Caco-2 (cell line): ENCODE results near the gene ARAP1. TPM values are rescaled to one million over a fixed set of nuclear protein-coding genes. Genes with fewer than 3 reads are reported as not detected.

Source experiments
- BruUV-seq: library from RNA; stranded (reverse); fragments of 400-500 nt; replicated peaks from 2 replicates; lab custom pipeline; 2021; lab: Mats Ljungman, UMichigan
- CTCF ChIA-PET: fragments of 300-600 bp; sonication (Branson Sonifier 250); formaldehyde crosslinking; loops from one replicate; lab custom pipeline; 2022; ENCODE audit warnings: antibody characterized with exemption; lab: Charles Lee
- POLR2A ChIA-PET: fragments of 300-600 bp; sonication (Branson Sonifier 250); formaldehyde crosslinking; loops from one replicate; lab custom pipeline; 2022; ENCODE audit warnings: antibody characterized with exemption; lab: Charles Lee
- DNase-seq, 2 experiments: peaks; one replicate each; pipeline versions ENCODE4 v3.0.0 to v3.0.0-alpha.2; 2020 to 2022
- H3K27me3 ChIP-seq: replicated peaks from 2 replicates; pipeline ENCODE4 v1.6.0; 2011; ENCODE audit warnings: low read length; ENCODE audit not compliant: control insufficient read depth, insufficient read depth
- H3K36me3 ChIP-seq: 2 replicates; pipeline ENCODE4 v1.5.1; 2011; ENCODE audit warnings: low read length; ENCODE audit not compliant: control insufficient read depth, insufficient read depth
- H3K4me1 ChIP-seq: fragments of 250-450 bp; sonication (Bioruptor Pico); 2 replicates; pipeline ENCODE4 v1.5.1; 2020; ENCODE audit warnings: mild to moderate bottlenecking
- H3K4me3 ChIP-seq: 2 replicates; pipeline ENCODE4 v1.5.1; 2011; ENCODE audit warnings: low read depth, mild to moderate bottlenecking, control low read depth, low read length
- H3K9me3 ChIP-seq: fragments of 250-450 bp; sonication (Bioruptor Pico); 2 replicates; pipeline ENCODE4 v1.5.1; 2020; ENCODE audit warnings: mild to moderate bottlenecking, moderate library complexity
- H3K27ac Mint-ChIP-seq: one replicate; pipeline ENCODE4 v1.8.0; 2022; ENCODE audit warnings: mixed read lengths; ENCODE audit not compliant: unreplicated experiment
- H3K27me3 Mint-ChIP-seq: one replicate; pipeline ENCODE4 v1.8.0; 2022; ENCODE audit warnings: mixed read lengths; ENCODE audit not compliant: insufficient read depth, unreplicated experiment
- H3K36me3 Mint-ChIP-seq: one replicate; pipeline ENCODE4 v1.8.0; 2022; ENCODE audit warnings: mild to moderate bottlenecking, mixed read lengths; ENCODE audit not compliant: insufficient read depth, unreplicated experiment
- H3K4me1 Mint-ChIP-seq: one replicate; pipeline ENCODE4 v1.8.0; 2022; ENCODE audit warnings: low read depth, mixed read lengths; ENCODE audit not compliant: unreplicated experiment
- H3K4me3 Mint-ChIP-seq: one replicate; pipeline ENCODE4 v1.8.0; 2022; ENCODE audit warnings: mild to moderate bottlenecking, moderate library complexity, mixed read lengths; ENCODE audit not compliant: unreplicated experiment
- H3K9me3 Mint-ChIP-seq: one replicate; pipeline ENCODE4 v1.8.0; 2022; ENCODE audit warnings: mixed read lengths; ENCODE audit not compliant: unreplicated experiment
- intact Hi-C: fragments of 100-400 bp; cut with micrococcal nuclease; formaldehyde crosslinking; loops from one replicate; pipeline ENCODE4 v1.10.0; 2022; ENCODE audit not compliant: unreplicated experiment
- total RNA-seq: library from RNA; stranded (reverse); gene quantifications from 2 replicates; pipeline ENCODE4 v1.2.3, GENCODE V29; 2022
- TF ChIP-seq, protein P1 (sequence below), 2 experiments: fragments of 200-600 bp in 1 of 2; IDR thresholded peaks; 1 replicate in 1 of 2; 2 replicates in 1 of 2; pipeline versions ENCODE4 v1.5.1 to v1.8.0; 2011 to 2022; ENCODE audit warnings: antibody characterized with exemption in 1 of 2, control low read depth in 1 of 2, inconsistent platforms in 1 of 2, low read depth in 1 of 2, low read length in 1 of 2, mild to moderate bottlenecking in 1 of 2, moderate library complexity in 1 of 2; ENCODE audit not compliant: insufficient read depth in 1 of 2, severe bottlenecking in 1 of 2, unreplicated experiment in 1 of 2

Gene ARAP1
- total RNA-seq, 1 experiment from 2014 or later, result 87.1 TPM

DNA sequence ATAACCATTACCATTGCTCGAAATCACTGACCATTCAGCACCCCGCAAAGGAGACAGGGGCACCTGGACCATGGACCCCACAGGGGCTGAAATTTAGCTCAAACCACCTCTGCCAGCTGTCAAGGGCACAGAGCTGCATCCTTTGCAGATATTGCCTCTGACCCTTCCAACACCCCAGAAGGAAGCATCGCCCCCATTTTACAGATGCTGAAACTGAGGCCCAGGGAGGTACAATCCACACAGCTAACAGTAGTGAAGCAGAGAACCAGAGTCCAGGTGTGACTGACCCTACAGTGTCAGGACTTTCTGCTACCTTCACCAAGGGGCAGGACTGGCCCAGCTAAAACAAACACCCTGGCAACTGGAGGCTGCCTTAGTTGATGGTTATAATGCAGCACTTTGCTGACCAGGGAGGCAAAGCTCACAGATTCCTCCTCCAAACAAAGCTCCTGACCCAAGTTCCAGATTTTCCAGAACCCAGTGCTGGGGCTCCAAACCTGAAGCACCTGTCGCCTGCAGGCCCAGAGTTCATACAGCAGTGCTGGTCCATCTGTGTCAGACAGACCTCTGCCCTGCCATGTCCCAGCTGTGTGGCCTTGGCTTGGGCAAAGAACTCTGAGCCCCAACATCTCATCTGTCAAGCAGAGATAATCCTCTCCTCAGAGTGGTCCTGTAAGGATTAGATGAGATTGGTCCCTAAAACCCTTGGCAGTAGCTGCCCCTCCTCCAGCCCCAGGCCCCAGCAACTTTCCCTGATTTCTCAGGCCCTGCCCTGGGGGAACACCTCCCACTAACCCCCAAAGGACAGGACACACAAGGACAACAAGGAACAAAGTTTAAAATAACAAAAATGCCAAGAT is 15.2 kb upstream of the ARAP1 start:
- no peaks in the 10 kb centered on the region for H3K9me3 Mint-ChIP-seq
- H3K27me3 ChIP-seq, result no peaks in the 10 kb centered on the region
- no peaks in the 10 kb centered on the region for H3K27me3 Mint-ChIP-seq
- no peak for DNase-seq
- no TSS peak for BruUV-seq
- no peak overlapping the region for H3K4me3 Mint-ChIP-seq
- H3K36me3 ChIP-seq, result peaks cover 8% of the 10 kb centered on the region
- no peak overlapping the region for H3K4me3 ChIP-seq
- H3K9me3 ChIP-seq, result no peaks in the 10 kb centered on the region
- ChIA-PET CTCF (interaction anchor here (0.7 to 1.7 kb wide), 3 partner anchors 27 to 46 kb away, joined by 3 to 4 read pairs (median 3); partner anchors contain the start of gene STARD10), POLR2A (interaction anchor here (0.6 to 2.1 kb wide), 3 partner anchors 15 to 26 kb away, joined by 3 to 7 read pairs (median 3); partner anchors contain the start of genes ARAP1 and STARD10)
- H3K36me3 Mint-ChIP-seq, result peaks cover 74% of the 10 kb centered on the region
- peaks cover 34% of the 10 kb centered on the region for H3K4me1 ChIP-seq
- TF ChIP-seq, protein P1, sequence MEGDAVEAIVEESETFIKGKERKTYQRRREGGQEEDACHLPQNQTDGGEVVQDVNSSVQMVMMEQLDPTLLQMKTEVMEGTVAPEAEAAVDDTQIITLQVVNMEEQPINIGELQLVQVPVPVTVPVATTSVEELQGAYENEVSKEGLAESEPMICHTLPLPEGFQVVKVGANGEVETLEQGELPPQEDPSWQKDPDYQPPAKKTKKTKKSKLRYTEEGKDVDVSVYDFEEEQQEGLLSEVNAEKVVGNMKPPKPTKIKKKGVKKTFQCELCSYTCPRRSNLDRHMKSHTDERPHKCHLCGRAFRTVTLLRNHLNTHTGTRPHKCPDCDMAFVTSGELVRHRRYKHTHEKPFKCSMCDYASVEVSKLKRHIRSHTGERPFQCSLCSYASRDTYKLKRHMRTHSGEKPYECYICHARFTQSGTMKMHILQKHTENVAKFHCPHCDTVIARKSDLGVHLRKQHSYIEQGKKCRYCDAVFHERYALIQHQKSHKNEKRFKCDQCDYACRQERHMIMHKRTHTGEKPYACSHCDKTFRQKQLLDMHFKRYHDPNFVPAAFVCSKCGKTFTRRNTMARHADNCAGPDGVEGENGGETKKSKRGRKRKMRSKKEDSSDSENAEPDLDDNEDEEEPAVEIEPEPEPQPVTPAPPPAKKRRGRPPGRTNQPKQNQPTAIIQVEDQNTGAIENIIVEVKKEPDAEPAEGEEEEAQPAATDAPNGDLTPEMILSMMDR (IDR thresholded peaks at IDR 0.05; ENCODE audit: insufficient read depth in 1 of 2, low read depth in 1 of 2, low read length in 1 of 2, severe bottlenecking in 1 of 2, unreplicated experiment in 1 of 2), result no peak
- H3K4me1 Mint-ChIP-seq, result peaks cover 40% of the 10 kb centered on the region
- H3K27ac Mint-ChIP-seq, result peak overlapping the region; percentile 69
- intact Hi-C loops, result no loop called here

DNA sequence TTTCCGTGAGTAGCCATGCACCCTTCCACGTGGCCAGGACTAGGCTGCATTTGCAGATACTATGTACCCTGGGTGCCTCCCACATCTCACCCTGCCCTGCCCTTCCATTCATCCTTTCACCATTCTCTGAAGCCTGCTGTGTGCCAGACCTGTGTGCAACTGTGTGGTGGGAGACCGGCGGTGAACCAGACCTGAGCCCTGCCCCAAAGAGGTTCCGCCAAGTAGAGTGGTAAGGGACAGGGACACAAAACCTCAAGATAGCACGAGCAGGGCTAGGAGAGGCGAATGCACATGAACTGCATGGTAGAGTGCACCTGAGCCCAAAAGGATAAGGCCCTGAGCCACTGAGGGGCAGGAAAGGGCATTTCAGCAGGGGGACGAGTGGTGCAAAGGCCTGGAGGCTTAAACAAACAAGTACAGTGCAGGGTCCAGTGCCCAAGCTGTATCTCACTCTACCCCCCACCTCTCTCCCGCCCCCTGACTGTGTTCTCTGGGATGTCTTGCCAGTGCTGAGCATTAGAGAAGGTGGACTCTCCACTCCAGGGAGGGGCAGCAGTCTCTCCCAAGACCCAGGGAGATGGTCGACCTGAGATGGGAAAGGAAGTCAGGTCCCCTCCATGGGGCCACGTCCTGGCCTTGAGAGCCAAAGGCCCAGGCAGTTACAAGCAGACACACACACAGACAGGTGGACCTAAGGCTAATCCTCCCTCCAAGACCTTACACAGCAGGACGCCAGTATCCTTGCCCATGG is 14.1 kb upstream of the ARAP1 start:
- TF ChIP-seq, protein P1 (IDR thresholded peaks at IDR 0.05; ENCODE audit: insufficient read depth in 1 of 2, low read depth in 1 of 2, low read length in 1 of 2, severe bottlenecking in 1 of 2, unreplicated experiment in 1 of 2), result no peak
- Mint-ChIP-seq H3K27ac (peak overlapping the region; percentile 69), H3K4me3 (no peak overlapping the region), H3K9me3 (no peaks in the 10 kb centered on the region), H3K27me3 (no peaks in the 10 kb centered on the region), H3K4me1 (peaks cover 37% of the 10 kb centered on the region), H3K36me3 (peaks cover 80% of the 10 kb centered on the region)
- intact Hi-C loops, result loop anchor here (1.0 kb wide), 1 partner anchor 13 kb away; no protein-coding TSS in a partner anchor
- H3K27me3 ChIP-seq, result no peaks in the 10 kb centered on the region
- H3K4me1 ChIP-seq, result peaks cover 34% of the 10 kb centered on the region
- no peaks in the 10 kb centered on the region for H3K9me3 ChIP-seq
- DNase-seq, result no peak
- peaks cover 7% of the 10 kb centered on the region for H3K36me3 ChIP-seq
- no peak overlapping the region for H3K4me3 ChIP-seq
- no TSS peak for BruUV-seq
- CTCF ChIA-PET, result interaction anchor here (1.2 to 1.6 kb wide), 3 partner anchors 20 to 41 kb away, joined by 4 to 10 read pairs (median 9); partner anchors contain the start of gene STARD10
- POLR2A ChIA-PET, result interaction anchor here (1.8 kb wide), 1 partner anchor 10 kb away, joined by 5 read pairs; no protein-coding TSS in a partner anchor

DNA sequence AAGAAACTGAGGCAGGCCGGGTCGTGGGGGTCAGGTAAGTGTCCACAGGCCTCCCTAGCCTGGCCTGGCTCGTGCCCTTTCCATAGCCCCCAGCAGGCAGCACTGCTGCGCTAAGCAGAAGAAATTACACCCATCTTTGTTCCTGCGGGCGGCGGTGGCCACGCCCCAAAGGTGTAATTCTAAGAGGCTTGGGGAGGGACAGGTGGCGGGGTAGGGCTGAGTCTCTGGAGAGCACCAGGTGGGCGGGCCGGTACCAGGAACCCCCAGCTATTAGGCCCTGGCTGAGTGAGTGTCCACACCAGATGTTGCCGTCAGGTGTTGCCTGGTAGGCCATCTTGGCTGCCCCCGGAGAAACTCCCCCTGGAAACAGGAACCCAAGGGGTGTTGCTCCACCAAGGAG is 12.3 kb upstream of the ARAP1 start:
- DNase-seq, result peak; percentile 74 to 78
- Mint-ChIP-seq H3K4me1 (peaks cover 38% of the 10 kb centered on the region), H3K27ac (no peak overlapping the region), H3K9me3 (no peaks in the 10 kb centered on the region), H3K36me3 (peaks cover 87% of the 10 kb centered on the region), H3K4me3 (no peak overlapping the region), H3K27me3 (no peaks in the 10 kb centered on the region)
- Histone ChIP-seq H3K9me3 (no peaks in the 10 kb centered on the region), H3K4me3 (no peak overlapping the region), H3K36me3 (peaks cover 3% of the 10 kb centered on the region), H3K27me3 (no peaks in the 10 kb centered on the region), H3K4me1 (peaks cover 32% of the 10 kb centered on the region)
- ChIA-PET POLR2A (no interaction called here), CTCF (interaction anchor here (1.1 kb wide), 1 partner anchor 30 kb away, joined by 5 read pairs; the partner anchor contains the start of gene STARD10)
- TF ChIP-seq, protein P1 (IDR thresholded peaks at IDR 0.05; ENCODE audit: insufficient read depth in 1 of 2, low read depth in 1 of 2, low read length in 1 of 2, severe bottlenecking in 1 of 2, unreplicated experiment in 1 of 2), result peak; percentile 59 to 80
- intact Hi-C loops, result loop anchor here (1.0 kb wide), 2 partner anchors 29 to 49 kb away; no protein-coding TSS in a partner anchor
- no TSS peak for BruUV-seq
